ENCODE results near the gene TSPAN6. TPM values are rescaled to one million over a fixed set of nuclear protein-coding genes. Genes with fewer than 3 reads are reported as not detected.

The TSPAN6 gene
- total RNA-seq, 1 donor from 2014 or later = 12.6 TPM

- Histone ChIP-seq H3K36me3 (no peaks in the 10 kb centered on the region), H3K9me3 (no peaks in the 10 kb centered on the region), H3K4me3 (no peak overlapping the region), H3K4me1 (no peaks in the 10 kb centered on the region), H3K27me3 (ENCODE audit: low read depth) (no peaks in the 10 kb centered on the region), H3K27ac (no peak overlapping the region)
- TF ChIP-seq CTCF (IDR thresholded peaks at IDR 0.05) = no peak
- intact Hi-C loops (cut with DNase I) = no loop called here
- DNase-seq = no peak
- no peak for ATAC-seq
These were observed 37.1 kb downstream of the TSPAN6 start for GRCh38 chrX:100599456-100599855.

- Histone ChIP-seq H3K27ac (no peak overlapping the region), H3K9me3 (no peaks in the 10 kb centered on the region), H3K4me3 (no peak overlapping the region), H3K4me1 (no peaks in the 10 kb centered on the region), H3K27me3 (ENCODE audit: low read depth) (no peaks in the 10 kb centered on the region), H3K36me3 (no peaks in the 10 kb centered on the region)
- ATAC-seq = no peak
- intact Hi-C loops (cut with DNase I) = no loop called here
- no peak for TF ChIP-seq CTCF (IDR thresholded peaks at IDR 0.05)
- no peak for DNase-seq
These were observed 40.0 kb downstream of the TSPAN6 start for GRCh38 chrX:100596601-100597000.

- TF ChIP-seq CTCF (IDR thresholded peaks at IDR 0.05) = no peak
- intact Hi-C loops (cut with DNase I) = no loop called here
- no peak overlapping the region for H3K4me3 ChIP-seq
- ATAC-seq = no peak
- no peak for DNase-seq
- H3K9me3 ChIP-seq = no peaks in the 10 kb centered on the region
- H3K27me3 ChIP-seq (ENCODE audit: low read depth) = no peaks in the 10 kb centered on the region
- no peak overlapping the region for H3K27ac ChIP-seq
- H3K4me1 ChIP-seq = no peaks in the 10 kb centered on the region
- no peaks in the 10 kb centered on the region for H3K36me3 ChIP-seq
These were observed 43.0 kb downstream of the TSPAN6 start for GRCh38 chrX:100593581-100593980.

- intact Hi-C loops (cut with DNase I) = no loop called here
- no peak overlapping the region for H3K27ac ChIP-seq
- no peaks in the 10 kb centered on the region for H3K36me3 ChIP-seq
- H3K4me3 ChIP-seq = no peak overlapping the region
- no peaks in the 10 kb centered on the region for H3K27me3 ChIP-seq (ENCODE audit: low read depth)
- TF ChIP-seq CTCF (IDR thresholded peaks at IDR 0.05) = no peak
- DNase-seq = no peak
- H3K4me1 ChIP-seq = no peaks in the 10 kb centered on the region
- no peak for ATAC-seq
- H3K9me3 ChIP-seq = no peaks in the 10 kb centered on the region
These were observed 43.5 kb downstream of the TSPAN6 start for GRCh38 chrX:100593126-100593525.

GRCh38 chrX:100591256-100592051, 45.2 kb downstream of the TSPAN6 start:
- Histone ChIP-seq H3K36me3 (no peaks in the 10 kb centered on the region), H3K27me3 (ENCODE audit: low read depth) (no peaks in the 10 kb centered on the region), H3K9me3 (no peaks in the 10 kb centered on the region), H3K27ac (no peak overlapping the region), H3K4me3 (no peak overlapping the region), H3K4me1 (no peaks in the 10 kb centered on the region)
- intact Hi-C loops (cut with DNase I) = no loop called here
- ATAC-seq (peak in 1 of 2 donors; percentile 14), DNase-seq (no peak)
- TF ChIP-seq CTCF (IDR thresholded peaks at IDR 0.05) = no peak
